ENCODE data around the gene NOXA1.

NOXA1 gene

DNA sequence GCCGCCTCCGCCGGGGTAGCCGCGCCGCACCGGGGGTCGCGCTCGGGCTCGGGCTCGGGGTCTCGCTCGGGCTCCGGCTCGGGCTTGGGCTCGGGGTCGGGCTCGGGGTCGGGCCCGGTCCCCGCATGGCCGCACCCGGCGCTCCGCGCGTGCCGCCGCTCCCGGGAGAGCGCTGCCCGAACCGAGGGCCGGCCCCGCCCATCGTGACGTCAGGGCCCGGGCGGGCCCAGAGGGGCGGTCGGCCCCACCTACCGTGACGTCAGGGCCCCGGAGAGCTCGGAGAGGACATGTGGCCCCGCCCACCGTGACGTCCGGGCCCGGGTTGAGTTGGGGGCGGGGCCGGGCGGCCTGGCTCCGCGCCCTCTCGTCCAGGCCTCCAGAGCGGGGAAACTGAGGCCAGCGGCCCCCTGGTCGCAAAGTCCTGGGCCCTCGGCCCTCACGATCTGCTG lies 36.0 kb downstream of the NOXA1 start, which contains the start of gene NSMF:
TSS of gene NSMF (minus strand) at position 183 of the 449 bp plus-strand sequence. CDS start 232 bp downstream, outside the sequence.
- peak within 1 kb of the TSS; percentile 76 for H3K4me3 ChIP-seq (ENCODE audit: low read depth, low read length)
- in situ Hi-C loops (cut with HindIII; ENCODE audit: low sequenced_read_pairs) = no loop called here
- peak; percentile 55 for DNase-seq (ENCODE audit: low read depth)
- TF ChIP-seq, protein P1, sequence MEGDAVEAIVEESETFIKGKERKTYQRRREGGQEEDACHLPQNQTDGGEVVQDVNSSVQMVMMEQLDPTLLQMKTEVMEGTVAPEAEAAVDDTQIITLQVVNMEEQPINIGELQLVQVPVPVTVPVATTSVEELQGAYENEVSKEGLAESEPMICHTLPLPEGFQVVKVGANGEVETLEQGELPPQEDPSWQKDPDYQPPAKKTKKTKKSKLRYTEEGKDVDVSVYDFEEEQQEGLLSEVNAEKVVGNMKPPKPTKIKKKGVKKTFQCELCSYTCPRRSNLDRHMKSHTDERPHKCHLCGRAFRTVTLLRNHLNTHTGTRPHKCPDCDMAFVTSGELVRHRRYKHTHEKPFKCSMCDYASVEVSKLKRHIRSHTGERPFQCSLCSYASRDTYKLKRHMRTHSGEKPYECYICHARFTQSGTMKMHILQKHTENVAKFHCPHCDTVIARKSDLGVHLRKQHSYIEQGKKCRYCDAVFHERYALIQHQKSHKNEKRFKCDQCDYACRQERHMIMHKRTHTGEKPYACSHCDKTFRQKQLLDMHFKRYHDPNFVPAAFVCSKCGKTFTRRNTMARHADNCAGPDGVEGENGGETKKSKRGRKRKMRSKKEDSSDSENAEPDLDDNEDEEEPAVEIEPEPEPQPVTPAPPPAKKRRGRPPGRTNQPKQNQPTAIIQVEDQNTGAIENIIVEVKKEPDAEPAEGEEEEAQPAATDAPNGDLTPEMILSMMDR (IDR thresholded peaks at IDR 0.05; ENCODE audit: low read depth, low read length, missing control alignments) = no peak

- in situ Hi-C loops (cut with HindIII; ENCODE audit: low sequenced_read_pairs) = no loop called here
- DNase-seq (ENCODE audit: low read depth) = no peak
- peak overlapping the region; percentile 76 for H3K4me3 ChIP-seq (ENCODE audit: low read depth, low read length)
- TF ChIP-seq, protein P1 (IDR thresholded peaks at IDR 0.05; ENCODE audit: low read depth, low read length, missing control alignments) = no peak
Observed at GRCh38 chr9:137459601-137460362, 36.6 kb downstream of the NOXA1 start.

DNA sequence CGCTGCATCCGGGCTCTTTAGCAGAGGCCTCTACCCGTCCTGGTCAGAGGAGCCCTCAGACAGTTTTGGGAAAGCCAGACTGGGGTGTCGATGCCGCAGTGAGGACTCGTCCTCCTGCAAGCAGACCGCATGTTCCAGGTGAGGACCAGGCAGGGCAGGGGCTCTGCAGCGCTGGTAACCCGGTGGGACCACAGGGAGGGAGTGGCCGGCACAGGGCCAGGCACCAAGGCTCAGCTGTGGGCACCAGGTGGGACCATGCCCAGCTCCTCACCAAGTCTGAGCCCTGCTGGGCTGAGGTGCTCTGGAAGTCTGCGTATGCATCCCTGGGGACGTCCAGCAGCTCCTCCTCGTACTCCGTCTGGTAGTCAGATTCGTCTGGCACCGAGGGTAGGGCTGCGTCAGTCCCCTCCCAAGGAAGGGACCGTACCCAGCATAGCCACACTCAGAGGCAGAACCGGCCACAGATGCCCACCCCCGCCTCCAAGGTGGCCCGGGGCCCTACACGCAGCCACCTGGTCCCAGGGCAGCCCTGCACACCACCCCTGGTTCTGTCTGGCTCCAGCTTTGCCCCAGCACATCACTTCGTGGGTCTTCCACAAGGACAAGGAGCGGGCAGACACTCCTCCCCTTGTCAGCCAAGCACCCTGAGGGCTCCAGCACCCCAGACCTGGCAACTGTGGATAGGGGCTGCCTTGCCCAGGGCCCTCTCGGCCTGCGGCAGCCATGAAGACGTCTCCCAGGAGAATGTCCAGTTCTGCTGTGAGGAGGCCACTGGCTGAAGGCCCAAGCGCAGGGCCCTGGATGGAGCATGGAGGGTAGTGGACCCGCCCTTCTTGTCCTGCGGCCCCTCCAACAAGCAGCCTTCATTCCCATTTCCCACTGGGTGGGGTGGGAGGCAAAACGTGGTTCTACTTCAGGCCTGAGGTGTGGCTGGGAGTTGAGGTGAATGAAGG lies 37.4 kb downstream of the NOXA1 start:
- TF ChIP-seq, protein P1 (IDR thresholded peaks at IDR 0.05; ENCODE audit: low read depth, low read length, missing control alignments) = no peak
- in situ Hi-C loops (cut with HindIII; ENCODE audit: low sequenced_read_pairs) = no loop called here
- DNase-seq (ENCODE audit: low read depth) = no peak
- no peak overlapping the region for H3K4me3 ChIP-seq (ENCODE audit: low read depth, low read length)

DNA sequence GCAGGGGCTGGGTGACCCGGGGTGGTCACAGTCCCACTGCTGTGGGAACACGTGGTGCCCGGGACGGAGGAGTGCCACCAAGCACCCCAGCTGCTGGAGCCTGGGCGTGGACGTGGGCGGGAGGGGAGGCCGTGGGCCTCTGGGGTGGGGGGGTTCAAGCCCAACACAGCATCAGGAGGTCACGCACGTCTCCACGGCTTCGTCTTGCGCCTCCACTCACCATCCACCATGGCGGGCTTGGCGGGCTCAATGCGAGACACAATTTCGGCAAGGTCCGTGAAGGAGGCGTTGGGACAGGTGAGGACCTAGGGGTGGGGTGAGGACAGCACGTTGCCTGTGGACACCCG lies 38.1 kb downstream of the NOXA1 start:
- no peak overlapping the region for H3K4me3 ChIP-seq (ENCODE audit: low read depth, low read length)
- TF ChIP-seq, protein P1 (IDR thresholded peaks at IDR 0.05; ENCODE audit: low read depth, low read length, missing control alignments) = no peak
- DNase-seq (ENCODE audit: low read depth) = no peak
- in situ Hi-C loops (cut with HindIII; ENCODE audit: low sequenced_read_pairs) = no loop called here

DNA sequence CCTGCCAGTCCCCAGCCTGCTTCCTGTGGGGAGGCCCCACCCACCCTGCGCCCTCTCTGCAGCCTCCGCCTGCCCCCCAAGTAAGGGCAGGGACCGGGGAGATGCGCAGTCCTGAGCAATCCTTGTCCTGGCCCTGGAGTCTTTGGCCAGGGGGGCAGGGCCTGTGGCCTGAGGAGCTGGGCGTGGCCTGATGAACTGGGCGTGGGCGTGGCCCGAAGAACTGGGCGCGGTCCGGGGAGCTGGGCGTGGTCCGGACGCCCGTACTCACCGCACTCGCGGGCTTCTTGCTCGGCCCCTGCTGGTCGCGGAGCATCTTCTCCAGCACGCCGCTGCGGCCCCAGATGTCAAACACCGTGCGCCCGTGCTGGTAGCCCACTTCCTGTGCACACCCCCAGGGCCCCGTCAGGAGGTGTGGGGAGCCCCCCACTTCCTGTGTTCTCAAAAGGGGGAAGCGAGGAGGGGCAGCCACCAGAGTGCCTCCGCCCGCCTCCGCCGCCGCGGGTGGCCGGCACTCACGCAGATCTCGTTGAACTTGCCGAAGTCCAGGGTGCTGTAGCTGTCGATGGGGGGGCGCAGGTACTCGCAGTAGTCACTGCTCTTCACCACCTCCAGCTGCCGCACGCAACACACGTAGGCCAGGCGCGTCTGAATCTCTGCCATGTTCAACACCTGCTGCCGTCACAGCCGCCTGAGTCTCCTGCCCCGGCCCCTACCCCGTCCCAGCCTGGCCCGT lies 38.6 kb downstream of the NOXA1 start:
- DNase-seq (ENCODE audit: low read depth) = no peak
- H3K4me3 ChIP-seq (ENCODE audit: low read depth, low read length) = no peak overlapping the region
- in situ Hi-C loops (cut with HindIII; ENCODE audit: low sequenced_read_pairs) = no loop called here
- TF ChIP-seq, protein P1 (IDR thresholded peaks at IDR 0.05; ENCODE audit: low read depth, low read length, missing control alignments) = peak; percentile 2

Data from astrocyte of the cerebellum (primary cell).